ENCODE measurements around the gene LIMS3.
"Not testable (repeated sequence)": the region's sequence is repeated elsewhere in the genome, so short reads cannot be mapped to it uniquely, and the experiment has no call there.

Gene LIMS3, protein sequence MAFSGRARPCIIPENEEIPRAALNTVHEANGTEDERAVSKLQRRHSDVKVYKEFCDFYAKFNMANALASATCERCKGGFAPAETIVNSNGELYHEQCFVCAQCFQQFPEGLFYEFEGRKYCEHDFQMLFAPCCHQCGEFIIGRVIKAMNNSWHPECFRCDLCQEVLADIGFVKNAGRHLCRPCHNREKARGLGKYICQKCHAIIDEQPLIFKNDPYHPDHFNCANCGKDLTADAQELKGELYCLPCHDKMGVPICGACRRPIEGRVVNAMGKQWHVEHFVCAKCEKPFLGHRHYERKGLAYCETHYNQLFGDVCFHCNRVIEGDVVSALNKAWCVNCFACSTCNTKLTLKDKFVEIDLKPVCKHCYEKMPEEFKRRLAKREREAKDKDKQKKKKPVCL

DNA sequence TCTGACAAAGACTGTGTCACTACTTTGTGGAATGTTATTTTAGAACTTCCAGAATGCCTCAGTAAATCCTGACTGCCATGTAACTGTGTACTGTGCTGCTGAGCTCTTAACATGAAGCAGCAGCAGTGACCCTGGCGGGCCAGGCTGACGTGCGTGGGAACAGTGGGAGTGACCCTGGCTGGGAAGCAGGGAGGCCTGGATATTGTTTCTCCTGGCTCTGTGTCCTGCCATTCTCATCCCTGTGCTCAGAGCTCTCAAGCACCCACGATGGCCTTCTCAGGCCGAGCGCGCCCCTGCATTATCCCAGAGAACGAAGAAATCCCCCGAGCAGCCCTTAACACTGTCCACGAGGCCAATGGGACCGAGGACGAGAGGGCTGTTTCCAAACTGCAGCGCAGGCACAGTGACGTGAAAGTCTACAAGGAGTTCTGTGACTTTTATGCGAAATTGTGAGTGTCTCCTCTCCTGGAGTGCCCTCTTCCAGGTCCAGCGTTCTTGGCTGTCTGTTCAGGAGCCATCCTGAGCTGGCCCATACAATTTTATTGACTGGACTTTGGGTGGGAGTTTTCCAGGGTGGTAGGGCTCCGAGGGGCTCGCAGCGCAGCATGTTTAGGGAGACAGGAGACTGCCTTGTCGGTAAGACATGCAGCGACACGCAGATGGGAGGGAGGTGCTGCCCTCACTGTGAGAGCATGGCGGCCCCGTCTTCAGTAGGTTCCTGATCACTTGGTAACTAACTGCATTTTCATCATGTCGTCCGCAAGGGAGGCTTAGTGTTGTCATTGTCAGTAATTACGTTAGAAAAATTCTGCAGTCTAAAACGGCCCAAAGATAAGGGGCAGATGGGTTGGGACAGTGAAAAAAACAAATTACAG lies at the start of gene LIMS3:
LIMS3 (plus strand) TSS at position 227 of the 875 bp plus-strand sequence; CDS start at position 268, 41 bp downstream.
- DNase-seq (ENCODE audit: low spot score): not testable (repeated sequence)

DNA sequence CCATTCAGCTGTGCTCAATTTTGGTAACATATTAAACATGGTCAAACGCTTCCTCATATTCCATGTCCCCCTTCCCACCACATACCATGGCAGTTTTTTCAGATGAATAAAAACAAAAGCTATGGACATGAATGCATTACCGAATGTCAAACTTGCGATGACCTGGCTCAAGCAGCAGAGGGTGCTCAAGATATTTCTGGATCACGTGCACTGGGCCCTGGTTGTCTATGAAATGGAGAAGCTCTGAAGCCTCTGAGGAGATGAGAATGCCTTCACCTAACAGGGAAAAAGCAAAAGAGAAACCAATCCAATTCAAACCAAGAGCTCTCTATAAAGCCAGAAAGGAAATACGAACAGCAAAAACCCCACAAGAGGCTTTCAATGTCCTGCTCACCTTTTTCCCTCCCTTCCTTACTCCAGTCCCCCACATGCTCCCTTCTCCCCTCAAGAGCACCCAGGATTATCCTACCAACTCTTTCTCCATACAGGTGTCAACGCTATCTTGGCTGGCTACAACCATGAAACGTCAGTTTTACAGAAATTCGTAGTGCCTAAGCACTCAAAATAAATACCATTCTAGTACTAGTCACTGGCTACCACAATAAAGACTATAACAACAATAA lies 27.2 kb upstream of the LIMS3 start:
- DNase-seq (ENCODE audit: low spot score): not testable (repeated sequence)

DNA sequence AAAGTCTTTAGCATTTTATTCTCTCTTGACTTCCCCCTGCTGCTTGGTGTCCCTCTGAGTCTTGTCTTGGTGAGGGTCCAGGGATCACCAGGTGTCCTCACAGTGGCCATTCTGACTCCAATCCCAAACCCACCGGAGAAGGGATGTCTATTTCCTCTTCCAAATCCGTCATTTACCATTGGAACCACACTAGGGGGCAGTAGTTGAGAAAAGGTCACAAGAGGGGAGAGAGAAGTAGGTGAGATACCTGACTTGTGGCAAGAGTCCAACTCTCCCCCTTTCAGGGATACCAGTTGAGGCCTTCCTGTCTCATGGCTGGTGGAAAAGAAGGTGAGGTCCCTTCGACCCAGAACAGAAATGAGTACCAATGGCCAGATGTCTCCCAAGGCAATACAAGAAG lies 21.9 kb upstream of the LIMS3 start:
- not testable (repeated sequence) for DNase-seq (ENCODE audit: low spot score)

DNA sequence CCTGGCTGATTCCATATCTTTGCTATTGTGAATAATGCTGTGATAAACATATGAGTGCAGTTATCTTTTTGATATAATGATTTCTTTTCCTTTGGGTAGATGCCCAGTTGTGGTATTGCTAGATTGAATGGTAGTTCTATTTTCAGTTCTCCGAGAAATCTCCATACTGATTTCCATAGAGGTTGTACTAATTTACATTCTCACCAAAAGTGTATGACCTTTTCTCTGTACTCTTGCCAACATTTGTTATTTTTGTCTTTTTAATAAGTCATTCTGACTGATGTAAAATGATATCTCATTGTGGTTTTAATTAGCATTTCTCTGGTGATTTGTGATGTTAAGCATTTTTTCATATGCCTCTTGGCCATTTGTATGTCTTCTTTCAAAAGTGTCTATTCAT lies 16.4 kb upstream of the LIMS3 start:
- DNase-seq (ENCODE audit: low spot score): not testable (repeated sequence)

DNA sequence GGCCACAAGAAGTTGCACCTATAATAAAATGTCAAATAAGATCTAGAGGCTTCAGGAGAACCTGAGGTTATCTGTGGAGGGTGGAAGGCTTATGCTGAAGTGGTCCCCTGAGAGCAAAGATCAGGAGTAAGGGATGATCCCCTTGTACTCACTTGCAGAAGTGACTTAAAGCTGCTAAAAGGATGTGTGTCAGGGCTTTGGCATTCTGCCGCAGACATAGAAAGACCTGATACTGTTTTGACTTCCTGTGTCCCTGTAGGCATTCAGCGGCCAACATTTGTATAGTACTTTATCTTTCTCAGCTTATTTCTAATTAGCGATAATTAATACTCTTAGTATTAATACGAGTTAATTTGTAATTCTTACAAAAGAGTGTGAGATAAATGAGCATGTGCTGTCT lies 10.1 kb upstream of the LIMS3 start:
- not testable (repeated sequence) for DNase-seq (ENCODE audit: low spot score)

DNA sequence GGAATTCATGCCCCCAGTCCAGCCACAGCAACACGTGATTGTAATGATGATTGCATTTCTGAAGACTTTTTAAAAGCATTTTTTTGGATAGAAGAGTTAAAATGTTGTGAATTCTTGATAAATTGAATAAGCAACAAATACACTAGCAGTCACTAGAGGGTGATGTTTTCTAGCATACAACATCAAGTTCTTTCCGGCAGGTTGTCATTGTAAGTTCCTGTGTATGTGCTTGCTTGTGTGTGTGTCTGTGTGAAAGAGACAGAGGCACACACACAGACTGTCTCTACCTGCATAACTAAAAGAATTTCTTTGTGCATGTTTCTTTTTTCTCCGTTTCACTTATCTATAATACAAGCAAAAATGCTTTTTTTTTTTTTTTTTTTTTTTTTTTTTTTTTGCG lies 8.6 kb upstream of the LIMS3 start:
- DNase-seq (ENCODE audit: low spot score): not testable (repeated sequence)

DNA sequence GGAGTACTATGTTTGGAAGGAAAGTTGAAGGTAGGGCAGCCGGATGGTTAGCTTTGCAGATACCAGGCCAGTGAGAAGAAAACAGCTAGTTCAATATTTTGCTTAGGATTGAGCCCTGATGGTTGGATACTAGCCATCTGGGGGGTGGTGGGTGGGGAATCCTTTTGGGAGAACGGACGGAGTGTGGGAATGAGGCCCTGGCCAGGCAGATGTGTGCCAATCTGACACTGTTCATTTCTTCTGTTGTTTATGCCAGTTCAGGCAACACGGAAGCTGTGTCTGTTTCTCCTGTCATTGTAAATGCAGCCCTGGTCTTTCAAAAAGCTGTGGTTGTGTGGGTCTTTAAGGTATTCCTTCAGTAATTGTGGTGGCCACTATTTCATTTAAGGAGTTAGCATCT lies 7.5 kb upstream of the LIMS3 start:
- not testable (repeated sequence) for DNase-seq (ENCODE audit: low spot score)

DNA sequence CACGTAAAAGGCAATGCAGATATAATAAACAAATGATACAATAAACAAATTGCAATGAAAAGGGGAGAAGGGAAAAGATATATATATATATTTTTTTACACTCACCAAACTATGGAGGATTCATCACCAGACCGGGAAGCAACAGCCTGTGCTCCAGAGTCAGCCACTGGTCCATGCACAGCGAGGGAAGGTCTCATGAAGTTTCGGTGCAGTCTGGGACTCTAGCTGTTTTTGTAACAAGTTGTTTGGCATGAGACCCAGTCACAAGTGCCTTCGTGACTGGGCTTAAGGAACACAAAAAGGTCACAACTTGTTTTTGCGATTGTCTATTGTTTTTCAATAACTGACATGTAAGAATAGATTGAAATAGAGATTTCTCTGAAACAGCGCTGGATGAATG lies 4.8 kb upstream of the LIMS3 start:
- DNase-seq (ENCODE audit: low spot score): not testable (repeated sequence)

DNA sequence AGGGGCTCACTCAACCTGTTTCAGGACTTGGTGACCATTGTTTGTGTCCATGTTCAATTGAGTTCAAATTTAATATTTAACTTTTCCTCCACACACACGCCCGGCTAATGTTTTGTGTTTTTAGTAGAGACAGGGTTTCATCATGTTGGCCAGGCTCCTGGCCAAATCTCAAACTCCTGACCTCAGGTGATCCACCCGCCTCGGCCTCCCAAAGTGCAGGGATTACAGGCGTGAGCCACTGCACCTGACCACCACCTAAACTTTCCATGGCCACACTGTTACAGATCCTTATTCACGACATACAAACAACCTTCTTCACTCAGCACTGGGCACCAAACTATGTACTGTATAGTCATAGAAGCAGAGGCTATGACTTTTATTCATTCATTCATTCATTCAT lies 4.3 kb upstream of the LIMS3 start:
- DNase-seq (ENCODE audit: low spot score): not testable (repeated sequence)

DNA sequence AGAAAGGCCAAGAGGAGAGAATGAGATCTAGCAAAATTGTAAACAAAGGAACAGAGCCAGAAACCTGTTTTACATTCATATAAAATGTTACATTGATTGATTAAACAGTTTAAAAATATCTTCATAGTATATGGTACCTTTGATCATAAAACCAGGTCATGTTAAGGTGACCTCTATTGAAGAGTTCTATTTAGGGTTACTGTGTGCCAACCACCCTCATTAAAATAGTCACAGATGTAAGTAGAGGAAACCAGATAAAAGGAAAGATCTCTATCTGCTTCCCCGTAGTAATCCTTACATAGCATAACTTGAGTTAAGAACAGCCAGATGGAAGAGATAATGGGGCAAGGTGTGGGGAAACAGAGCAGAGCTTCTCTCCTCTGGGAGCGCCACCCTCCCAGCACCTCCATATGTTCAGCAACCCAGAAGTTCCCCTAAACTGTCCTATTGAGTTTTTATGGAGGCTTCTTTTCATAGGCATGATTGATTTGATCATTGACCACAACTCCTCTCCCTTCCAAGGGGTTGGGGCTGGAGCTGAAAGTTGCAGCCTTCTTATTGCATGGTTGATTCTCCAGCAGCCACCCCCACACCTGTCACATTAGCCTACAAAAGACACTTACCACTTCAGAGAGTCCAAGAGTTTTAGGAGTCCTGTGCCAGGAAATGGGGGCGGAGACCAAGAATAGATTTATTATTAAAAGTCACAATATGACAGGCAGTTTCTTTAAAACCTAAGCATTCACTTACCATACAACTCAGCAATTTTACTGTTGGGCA lies 3.2 kb upstream of the LIMS3 start:
- DNase-seq (ENCODE audit: low spot score): not testable (repeated sequence)

DNA sequence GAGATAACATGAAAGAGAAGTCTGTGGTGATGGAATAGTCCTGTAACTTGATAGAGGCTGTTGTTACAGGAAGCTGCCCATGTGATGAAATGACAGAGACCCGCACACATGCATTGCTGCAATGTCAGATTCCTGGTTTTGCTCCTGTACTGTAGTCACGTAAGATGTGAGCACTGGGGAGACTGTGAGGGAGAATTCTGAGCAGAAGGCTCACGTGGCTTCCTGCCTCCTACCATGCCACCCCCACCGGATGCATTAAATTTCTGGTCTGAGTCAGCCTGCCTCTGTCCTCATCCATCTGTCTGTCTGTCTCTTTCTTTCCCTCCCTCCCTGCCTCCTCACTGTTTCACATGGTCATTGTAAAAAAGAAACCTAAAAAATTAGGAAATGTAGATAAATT lies 2.3 kb upstream of the LIMS3 start:
- not testable (repeated sequence) for DNase-seq (ENCODE audit: low spot score)

DNA sequence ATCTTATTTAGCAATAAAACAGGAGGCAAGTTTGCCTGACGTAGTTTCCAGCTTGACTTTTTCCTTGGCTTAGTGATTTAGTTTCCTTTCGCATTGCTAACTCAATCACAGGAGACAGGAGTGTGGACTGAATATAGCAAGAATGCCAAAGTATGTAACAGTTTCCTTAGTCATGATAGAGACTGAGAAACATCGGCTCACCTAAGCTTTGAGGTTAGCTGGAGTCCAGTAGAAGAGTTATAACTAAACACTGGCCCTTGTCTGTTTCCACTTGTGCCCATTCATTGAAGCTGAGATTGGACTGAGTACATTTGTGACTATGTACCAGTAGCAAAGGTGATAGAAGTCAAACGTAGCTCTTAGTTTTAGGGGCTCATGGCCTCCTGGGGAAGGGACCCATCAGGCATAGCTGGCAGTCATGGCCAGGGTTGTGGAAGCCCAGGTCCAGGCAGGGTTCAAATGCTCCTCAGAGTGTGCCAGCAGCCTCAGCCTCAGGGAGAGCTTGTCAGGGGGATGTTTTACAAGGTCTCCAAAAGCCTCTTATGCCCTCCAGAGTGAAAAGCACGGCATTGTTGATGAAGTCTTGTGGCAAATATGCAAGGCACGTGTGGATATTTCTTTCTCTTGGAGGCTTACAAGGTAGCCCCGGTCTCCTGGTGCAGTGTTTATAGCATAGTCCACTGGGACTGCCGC lies 573 bp upstream of the LIMS3 start:
- DNase-seq (ENCODE audit: low spot score): not testable (repeated sequence)

DNA sequence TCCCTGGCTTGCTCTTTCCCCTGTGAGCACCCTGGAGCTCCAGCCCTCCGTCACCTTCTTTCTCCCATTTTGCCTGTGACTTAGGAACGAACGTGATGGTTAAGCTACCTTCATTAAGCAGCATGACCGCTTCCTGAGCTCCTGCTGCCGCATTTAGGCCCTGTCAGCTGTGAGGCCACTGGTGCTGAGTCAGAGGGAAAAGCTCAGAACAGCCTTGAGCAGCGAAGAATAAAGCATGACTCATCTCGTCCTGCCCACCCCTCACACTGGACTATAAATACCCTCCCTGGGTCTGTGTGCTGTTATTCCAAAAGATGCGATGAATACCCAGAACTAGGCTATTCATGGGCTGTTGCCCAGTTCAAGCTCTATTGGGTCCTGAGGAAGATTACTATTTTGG lies 7.3 kb downstream of the LIMS3 start:
- not testable (repeated sequence) for DNase-seq (ENCODE audit: low spot score)

DNA sequence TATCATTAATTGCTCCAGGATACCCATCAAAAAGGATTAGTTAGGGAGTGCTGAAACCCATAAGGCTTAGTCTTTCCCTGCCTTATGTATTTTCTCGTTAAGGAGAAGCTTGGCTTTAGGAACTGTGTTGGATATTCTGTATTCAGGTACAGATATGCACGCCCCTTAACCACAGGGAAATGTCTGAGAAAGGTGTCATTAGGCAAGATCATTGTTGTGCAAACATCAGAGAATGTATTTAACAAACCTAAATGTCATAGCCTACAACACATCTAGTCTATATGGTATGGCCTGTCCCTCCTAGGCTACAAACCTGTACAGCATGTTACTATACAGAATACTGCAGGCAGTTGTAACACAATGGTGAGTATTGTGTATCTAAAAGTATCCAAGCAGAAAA lies 10.1 kb downstream of the LIMS3 start:
- not testable (repeated sequence) for DNase-seq (ENCODE audit: low spot score)

DNA sequence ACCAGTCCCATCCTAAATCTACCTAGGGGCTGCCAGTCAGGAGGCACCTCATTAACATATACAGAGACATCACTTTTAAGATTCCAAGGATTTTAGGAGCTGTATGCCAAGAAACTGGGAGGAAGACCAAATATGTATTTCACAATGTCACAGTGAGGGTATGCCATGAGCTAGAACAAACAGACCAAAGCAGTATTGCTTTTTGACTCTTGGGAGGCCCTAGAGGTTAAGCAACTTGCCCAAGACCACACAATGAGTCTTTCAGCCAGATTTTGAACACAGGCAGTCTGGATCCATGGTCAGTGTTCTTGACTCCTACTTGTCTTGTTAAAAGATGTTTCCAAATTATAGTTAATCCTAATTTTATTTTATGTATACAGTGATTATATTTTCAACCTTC lies 12.3 kb downstream of the LIMS3 start:
- not testable (repeated sequence) for DNase-seq (ENCODE audit: low spot score)

DNA sequence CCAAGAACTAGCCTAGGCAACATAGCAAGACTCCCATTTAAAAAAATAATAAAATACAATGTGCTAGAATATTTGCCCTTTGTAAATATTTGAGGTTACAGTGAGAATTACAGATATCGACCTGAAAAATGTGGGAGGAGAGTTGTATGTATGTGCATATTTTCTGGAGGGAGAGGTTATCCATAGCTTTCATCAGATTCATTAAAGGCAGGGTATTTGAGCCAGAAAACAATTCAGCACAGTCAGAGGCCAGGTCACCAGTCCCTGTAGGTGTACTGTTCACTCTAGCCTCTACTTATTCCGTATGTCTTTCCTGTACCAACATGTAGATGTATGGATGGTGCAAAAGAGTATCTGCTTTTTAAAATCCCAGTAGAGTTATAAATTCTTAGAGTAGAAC lies 15.4 kb downstream of the LIMS3 start:
- not testable (repeated sequence) for DNase-seq (ENCODE audit: low spot score)

DNA sequence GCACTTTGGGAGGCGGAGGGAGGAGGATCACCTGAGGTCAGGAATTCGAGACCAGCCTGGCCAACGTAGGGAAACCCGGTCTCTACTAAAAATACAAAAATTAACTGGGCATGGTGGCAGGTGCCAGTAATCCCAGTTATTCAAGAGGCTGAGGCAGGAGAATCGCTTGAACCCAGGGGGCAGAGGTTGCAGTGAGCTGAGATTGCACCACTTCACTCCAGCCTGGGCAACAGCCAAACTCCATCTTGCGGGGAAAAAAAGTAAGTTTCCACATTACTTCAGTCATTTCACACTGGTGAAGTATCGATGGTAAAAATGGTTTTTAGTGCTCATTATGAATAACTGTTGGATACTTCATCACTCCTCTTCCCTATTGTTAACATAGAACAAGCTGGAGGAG lies 16.1 kb downstream of the LIMS3 start:
- DNase-seq (ENCODE audit: low spot score): not testable (repeated sequence)

DNA sequence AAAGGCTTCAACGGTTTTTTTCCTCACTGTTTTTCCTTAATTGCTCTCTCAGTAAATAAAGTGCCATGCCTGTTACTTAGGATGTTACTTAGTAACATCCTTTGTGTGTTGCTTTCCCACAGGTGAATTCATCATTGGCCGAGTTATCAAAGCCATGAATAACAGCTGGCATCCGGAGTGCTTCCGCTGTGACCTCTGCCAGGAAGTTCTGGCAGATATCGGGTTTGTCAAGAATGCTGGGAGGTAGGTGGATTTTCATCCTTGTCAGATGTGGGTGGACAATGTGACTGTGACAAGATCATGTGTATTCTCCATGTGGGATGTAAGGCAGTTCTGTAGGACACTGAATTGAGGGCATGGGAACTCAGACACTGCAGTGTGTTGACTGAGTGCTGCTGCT lies 17.3 kb downstream of the LIMS3 start:
- DNase-seq (ENCODE audit: low spot score): not testable (repeated sequence)

DNA sequence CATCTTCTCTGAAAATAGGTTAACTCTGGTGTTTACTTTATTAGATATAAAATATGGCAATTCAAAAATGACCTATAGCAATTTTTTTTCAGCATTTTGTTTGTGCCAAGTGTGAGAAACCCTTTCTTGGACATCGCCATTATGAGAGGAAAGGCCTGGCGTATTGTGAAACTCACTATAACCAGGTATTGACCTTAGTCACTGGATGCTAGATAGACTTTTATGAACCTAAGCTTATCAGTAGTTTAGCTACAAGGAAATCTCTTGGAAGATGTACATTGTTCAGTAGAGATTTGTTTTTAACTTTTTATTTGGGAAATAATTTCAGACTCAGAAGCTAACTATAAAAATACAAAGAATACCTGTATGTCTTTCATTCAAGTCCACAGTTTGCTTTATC lies 21.7 kb downstream of the LIMS3 start:
- not testable (repeated sequence) for DNase-seq (ENCODE audit: low spot score)

DNA sequence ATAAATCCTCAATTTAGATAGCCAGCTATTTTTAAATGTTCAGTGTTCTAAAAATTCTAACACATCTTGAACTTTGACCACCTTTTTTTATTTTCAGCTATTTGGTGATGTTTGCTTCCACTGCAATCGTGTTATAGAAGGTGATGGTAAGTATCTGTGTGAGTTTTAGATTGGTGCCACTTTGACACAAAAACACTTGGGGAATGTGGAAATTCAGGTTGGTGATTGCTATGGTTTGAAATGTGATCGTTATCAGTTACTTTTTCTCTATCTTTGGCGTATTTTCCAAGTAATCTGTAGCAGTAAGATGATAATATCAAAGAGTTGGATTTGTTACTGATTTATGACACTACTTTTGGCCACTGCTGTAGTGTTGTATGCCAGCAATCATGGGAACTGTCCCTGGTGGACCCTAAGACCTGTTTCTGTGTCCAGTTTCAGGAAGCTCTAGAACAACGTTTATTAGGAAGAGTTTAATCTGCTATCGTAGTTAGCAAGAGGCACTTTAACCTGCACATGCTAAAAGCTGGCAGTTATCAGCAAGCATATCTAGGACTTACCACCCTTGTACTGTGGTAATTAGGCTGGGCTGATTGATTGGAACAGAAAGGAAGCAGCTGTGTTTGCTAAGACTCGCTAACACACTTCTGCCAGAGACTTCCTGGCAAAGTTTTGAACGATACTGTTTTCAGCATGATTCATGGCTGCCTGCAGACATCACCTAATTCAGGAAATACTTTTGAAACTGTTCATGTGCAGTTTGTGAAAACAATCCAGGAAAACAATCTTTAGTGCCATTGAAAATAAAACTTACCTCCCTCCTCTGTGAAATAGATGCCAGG lies 23.3 kb downstream of the LIMS3 start:
- not testable (repeated sequence) for DNase-seq (ENCODE audit: low spot score)
